Skin epidermis (tissue), 12 donors: ENCODE results near the gene FAM153A.
"Not testable (repeated sequence)": the region's sequence is repeated elsewhere in the genome, so short reads cannot be mapped to it uniquely, and the experiment has no call there.

ENCODE experiments used
- H3K27ac ChIP-seq, 21 experiments: fragments of 200-600 bp; sonication (generic) in 11 of 21; one replicate each; pipeline ENCODE4 v1.5.0; 2020; ENCODE audit warnings: mild to moderate bottlenecking in 3 of 21, inconsistent platforms in 2 of 21, moderate library complexity in 2 of 21
- H3K4me3 ChIP-seq, 7 experiments: fragments of 200-600 bp; sonication (generic) in 2 of 7; one replicate each; pipeline ENCODE4 v1.5.0; 2020; ENCODE audit warnings: inconsistent platforms in 2 of 7, mild to moderate bottlenecking in 2 of 7, moderate library complexity in 1 of 7

The FAM153A gene

DNA sequence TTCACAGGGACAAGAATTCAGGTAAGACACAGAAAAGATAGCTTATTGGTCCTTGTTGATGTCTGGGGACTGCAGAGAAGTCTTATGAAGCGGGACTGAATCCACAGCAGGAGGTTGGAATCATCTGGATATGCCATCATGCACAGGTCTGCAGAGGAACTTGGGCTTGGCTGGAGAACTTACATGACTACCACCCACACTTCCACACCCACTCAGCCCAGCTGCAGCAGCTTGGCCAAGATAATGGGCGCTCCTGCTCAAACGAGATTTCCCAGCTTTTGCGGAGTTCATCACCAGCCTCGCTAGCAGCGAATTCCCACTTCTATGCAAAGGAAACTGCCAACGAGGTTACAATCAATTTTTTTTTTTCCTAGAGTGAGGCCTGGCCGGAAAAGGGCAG lies 21.7 kb downstream of the FAM153A start:
- not testable (repeated sequence) for H3K4me3 ChIP-seq, H3K27ac ChIP-seq

DNA sequence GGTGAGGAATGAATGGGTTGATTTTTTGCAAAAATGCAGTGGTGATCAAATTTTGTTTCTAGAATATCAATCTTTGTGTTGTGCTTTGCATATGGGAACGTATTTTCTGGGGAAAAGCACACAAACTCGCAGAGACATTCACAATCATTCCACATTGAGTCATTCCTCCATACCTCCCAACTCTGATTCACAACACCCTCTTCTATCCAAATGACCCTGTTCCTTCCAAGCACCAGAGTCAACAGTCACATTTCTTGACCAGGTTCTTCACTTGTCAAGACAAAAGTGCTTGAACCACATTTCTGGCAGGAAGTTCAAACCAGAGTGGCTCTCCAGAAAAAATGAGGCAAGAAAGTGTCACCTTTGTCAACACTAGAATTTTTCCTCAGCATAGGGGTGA lies 35.3 kb downstream of the FAM153A start:
- H3K4me3 ChIP-seq, H3K27ac ChIP-seq: not testable (repeated sequence)

DNA sequence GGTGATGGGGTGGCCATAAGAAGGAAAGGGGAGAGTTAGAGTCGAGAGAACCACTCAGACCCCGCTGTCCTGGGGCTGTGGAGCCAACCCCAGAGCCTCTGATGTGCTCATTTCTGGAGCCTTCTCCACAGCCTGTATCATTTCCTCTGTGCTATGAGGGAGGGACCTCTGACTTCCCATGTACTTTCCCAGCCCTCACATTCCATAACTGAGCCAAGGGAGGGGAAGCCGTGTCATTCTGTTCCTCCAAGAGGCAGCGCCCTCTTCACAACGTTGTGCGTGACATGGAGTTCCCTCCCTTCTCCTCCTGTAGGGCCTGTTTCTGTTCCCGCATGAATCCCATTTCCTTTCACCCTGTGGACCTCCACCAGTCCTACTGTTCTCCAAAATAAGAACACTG lies 57.8 kb downstream of the FAM153A start:
- not testable (repeated sequence) for H3K4me3 ChIP-seq, H3K27ac ChIP-seq

DNA sequence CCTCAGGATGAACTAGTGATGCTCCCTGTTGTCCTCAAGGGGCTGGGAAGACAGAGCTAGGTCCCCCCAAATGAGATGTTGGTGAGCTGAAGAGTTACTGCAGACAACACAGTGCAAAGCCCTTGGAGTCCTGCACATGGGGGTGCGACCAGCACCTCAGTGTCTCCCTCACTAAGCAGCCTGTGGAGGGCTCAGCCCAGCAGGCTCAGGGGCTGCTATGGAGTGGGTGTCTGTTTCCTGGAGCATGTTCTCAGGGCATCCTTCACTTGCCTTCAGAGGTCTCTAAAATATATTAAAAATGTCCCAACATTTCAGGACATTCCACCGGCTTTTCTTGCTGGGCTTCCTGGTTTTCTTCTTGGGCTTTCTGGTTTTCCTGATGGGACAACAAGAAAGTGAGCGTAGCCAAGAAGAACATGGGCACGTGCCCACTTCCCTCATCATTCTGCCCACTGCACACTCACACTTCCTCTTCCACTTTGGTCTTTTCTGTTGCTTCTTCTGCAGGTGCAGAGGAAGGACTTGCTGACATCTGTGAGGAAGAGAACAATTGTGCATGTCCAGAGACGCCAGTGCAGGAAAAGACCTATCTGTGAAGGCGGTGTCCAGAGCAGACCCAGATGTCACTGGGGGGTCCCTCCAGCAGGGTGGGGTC lies 58.7 kb downstream of the FAM153A start:
- not testable (repeated sequence) for H3K27ac ChIP-seq

DNA sequence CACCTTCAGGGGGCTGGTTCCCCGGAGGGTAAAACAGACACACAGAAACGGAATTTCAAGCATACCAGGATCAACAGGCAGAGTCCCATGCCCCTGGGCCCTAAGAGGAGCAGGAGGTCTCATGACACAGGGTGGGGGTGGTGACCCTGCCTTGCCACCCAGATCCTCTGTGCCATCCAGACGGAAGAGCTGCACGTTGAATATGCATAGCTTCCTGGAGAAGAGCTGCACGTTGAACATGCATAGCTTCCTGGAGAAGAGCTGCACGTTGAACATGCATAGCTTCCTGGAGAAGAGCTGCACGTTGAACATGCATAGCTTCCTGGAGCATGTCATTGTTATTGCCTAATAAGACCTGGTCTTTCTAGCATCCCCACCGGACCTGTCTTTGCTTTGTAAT lies 59.9 kb downstream of the FAM153A start:
- H3K4me3 ChIP-seq, H3K27ac ChIP-seq: not testable (repeated sequence)

More for the DNA sequence above, 58.7 kb downstream of the FAM153A start:
- not testable (repeated sequence) for H3K4me3 ChIP-seq

DNA sequence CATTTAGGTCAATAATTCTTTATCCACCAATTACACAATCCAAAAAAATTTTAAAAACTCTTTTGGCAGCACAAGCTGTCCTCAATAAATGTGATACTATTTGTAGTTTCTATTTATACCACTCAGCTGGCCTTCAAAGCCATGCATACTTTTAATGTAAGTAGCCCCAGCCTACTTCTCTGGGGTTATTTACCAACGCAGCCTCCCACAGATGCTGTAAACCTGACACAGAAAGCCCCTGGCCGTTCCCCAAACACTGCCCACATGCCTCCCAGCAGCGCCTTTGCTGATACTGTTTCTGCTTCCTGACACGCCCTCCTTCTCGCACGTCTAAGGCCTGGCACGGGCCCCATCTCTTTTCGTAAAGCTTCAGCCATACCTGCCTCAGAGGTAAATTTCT lies 62.7 kb downstream of the FAM153A start:
- not testable (repeated sequence) for H3K4me3 ChIP-seq, H3K27ac ChIP-seq

DNA sequence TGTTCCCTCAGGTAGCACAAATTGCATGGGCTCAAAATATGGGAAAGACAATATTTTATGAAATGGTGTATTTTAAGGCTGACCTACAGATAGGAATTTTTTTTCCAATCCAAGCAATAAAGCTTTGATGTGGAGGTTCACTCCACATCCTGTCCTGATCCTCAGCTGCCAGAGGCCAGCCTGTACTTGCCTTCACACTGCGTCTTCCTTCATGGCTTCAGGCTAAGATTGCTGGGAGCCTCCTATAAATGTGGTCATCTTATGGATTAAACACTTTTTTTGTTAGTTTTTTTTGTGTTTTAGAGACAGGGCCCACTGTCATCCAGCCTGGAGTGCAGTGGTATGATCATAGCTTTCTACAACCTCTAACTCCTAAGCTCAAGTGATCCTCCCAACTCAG lies 67.3 kb downstream of the FAM153A start:
- not testable (repeated sequence) for H3K27ac ChIP-seq, H3K4me3 ChIP-seq

DNA sequence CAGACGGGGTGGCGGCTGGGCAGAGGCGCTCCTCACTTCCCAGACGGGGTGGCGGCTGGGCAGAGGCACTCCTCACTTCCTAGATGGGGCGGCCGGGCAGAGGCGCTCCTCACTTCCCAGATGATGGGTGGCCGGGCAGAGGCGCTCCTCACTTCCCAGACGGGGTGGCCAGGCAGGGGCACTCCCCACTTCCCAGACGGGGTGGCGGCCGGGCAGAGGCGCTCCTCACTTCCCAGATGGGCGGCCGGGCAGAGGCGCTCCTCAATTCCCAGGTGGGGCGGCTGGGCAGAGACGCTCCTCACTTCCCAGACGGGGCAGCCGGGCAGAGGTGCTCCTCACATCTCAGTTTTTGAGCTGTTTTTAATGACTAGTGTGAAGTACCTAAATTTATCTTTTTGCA lies 86.6 kb downstream of the FAM153A start:
- not testable (repeated sequence) for H3K27ac ChIP-seq, H3K4me3 ChIP-seq

DNA sequence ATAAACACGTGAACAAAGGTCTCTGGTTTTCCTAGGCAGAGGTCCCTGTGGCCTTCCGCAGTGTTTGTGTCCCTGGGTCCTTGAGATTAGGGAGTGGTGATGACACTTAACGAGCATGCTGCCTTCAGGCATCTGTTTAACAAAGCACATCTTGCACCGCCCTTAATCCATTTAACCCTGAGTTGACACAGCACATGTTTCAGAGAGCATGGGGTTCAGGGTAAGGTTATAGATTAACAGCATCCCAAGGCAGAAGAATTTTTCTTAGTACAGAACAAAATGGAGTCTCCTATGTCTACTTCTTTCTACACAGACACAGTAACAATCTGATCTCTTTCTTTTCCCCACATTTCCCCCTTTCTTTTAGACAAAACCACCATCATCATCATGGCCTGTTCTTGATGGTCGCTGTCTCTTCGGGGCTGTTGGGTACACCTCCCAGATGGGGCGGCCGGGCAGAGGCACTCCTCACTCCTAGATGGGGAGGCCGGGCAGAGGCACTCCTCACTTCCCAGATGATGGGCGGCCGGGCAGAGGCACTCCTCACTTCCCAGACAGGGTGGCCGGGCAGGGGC lies 87.3 kb downstream of the FAM153A start:
- not testable (repeated sequence) for H3K4me3 ChIP-seq, H3K27ac ChIP-seq

DNA sequence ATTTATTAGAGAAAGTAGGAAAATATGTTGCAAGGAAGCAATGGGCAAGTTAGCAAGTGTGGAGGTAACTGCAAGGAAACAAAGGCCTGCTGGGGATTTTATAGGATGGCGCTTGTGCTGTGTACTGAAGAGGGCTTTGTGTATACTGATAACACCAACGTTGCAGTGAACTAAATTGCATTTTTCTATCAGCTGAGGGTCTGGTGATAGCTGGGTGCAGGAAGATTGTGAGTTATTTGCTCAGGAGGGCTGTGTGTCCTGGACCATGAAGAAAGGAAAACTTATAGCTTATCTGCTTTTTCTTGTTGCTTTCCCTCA lies 88.2 kb downstream of the FAM153A start:
- H3K27ac ChIP-seq, H3K4me3 ChIP-seq: not testable (repeated sequence)

DNA sequence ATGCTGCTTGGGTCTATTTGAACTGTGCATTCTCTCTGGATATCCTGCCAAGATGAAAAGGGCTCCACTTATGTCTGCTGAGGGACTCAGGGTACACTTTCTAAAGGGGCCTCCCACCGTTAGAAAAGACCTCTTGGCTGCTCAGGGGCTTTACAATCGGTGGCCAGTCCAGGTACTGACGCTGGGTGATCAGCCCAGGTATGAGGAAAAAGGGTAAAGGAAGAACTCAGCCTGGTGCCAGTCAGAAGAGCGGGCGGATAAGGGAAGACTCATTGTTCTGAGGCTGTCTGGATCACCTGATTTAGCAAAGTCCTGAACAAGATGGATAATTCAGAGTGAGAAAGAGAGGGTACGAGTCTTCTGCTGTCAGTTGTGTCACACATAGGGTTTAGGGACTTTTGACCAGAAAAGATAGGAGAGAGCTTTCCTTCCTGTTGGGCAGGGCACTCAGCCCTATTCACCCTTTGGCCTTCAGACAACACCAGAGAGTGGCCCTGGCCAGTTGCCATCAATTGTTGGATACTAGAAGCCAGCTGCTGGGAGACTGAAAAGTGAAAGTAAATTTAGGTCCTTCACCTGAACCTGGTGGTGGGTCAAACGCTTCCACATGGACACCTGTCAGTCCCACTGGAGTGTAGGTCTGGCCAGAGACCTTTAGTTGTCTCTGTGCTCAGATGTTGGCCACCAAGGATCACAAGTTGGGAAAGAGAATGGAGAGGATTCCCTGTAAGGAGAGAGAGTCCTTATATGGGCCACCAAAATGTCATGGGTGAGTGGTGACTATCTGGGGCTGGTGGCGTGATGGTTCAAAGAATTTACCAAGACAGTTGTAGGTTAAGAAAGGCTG lies 88.8 kb downstream of the FAM153A start:
- not testable (repeated sequence) for H3K27ac ChIP-seq, H3K4me3 ChIP-seq

DNA sequence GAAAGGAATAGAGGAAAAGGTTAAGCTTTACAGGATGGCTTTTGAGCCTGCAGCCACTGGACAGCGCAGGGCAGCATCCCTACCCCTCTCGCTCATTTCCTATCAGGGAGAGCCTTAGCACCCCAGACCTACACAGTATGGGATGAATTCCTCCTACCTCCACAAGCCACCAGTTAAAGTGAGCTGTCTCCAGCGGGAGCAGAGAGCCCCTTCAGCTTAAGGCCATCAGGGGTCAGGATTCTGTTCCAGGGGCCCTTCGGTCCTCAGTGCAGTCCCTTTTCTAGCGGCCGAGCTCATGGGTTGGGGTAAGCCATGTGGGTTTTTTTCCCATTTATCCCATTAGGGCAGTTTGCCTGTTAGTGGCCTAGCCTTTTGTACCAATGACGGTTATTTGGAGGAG lies 89.7 kb downstream of the FAM153A start:
- H3K27ac ChIP-seq, H3K4me3 ChIP-seq: not testable (repeated sequence)

DNA sequence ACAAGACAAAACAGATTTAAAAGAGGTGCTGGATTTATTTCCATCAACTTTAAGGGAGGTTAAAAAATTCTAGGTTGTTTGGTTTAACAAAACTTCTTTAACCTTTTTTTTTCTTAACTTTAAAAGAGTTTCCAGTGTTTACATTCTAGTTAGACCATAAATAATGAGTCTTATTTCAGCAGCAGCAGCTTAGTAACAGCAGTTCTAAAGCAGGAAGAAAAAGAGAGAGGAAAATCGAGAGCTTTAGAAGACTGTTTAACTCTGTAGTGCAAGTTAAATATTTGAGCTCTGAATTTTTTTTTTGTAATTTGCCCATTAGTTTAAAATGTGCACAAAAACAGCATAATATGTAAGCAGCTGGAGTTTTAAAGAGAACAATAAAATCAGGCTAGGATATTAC lies 90.2 kb downstream of the FAM153A start:
- not testable (repeated sequence) for H3K27ac ChIP-seq, H3K4me3 ChIP-seq

DNA sequence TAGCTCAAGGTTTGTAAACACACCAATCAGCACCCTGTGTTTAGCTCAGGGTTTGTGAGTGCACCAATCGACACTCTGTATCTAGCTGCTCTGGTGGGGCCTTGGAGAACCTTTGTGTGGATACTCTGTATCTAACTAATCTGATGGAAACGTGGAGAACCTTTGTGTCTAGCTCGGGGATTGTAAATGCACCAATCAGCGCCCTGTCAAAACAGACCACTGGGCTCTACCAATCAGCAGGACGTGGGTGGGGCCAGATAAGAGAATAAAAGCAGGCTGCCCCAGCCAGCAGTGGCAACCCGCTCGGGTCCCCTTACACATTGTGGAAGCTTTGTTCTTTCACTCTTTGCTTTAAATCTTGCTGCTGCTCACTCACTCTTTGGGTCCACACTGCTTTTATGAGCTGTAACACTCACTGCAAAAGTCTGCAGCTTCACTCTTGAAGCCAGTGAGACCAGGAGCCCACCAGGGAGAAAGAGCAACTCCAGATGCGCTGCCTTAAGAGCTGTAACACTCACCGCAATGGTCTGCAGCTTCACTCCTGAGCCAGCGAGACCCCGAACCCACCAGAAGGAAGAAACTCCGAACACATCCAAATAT lies 93.6 kb downstream of the FAM153A start:
- H3K4me3 ChIP-seq, H3K27ac ChIP-seq: not testable (repeated sequence)

DNA sequence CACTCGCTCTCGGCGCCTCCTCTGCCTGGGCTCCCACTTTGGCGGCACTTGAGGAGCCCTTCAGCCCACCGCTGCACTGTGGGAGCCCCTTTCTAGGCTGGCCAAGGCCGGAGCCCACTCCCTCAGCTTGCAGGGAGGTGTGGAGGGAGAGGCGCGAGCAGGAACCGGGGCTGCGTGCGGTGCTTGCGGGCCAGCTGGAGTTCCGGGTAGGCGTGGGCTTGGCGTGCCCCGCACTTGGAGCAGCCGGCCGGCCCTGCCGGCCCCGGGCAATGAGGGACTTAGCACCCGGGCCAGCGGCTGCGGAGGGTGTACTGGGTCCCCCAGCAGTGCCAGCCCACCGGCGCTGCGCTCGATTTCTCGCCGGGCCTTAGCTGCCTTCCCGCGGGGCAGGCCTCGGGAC lies 94.6 kb downstream of the FAM153A start:
- not testable (repeated sequence) for H3K27ac ChIP-seq, H3K4me3 ChIP-seq

DNA sequence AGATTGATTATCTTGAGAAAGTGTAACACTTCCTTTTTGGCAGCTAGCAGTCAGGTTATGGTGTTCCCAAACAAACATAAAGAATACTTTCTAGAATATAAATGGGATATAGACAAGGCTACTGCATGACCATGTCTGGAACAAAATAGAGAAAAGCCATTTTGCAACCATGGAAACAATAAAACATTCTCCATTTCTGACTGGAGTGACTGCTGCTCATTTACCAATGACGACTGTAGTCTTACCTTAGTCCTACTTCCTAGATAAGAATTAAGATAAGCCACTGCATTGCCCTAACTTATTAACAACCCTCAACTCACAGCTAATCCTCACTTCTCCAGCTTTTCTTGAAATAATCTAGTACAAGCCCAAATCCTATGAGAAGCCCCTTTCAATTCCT lies 100.8 kb downstream of the FAM153A start:
- H3K27ac ChIP-seq, H3K4me3 ChIP-seq: not testable (repeated sequence)
